Erythroblast (primary cell): ENCODE results near the gene FUT8.
A peak's percentile ranks its signal among the peaks of the same experiment; 100 is the strongest.

Experiments used
- DNase-seq, 2 experiments: peaks; one replicate each; lab custom pipeline; 2025; lab: John Stamatoyannopoulos, UW
- GATA1 ChIP-seq: IDR thresholded peaks from 2 replicates; pipeline ENCODE4 v1.6.1; 2011; ENCODE audit warnings: low read depth, mild to moderate bottlenecking, control low read depth, low read length, moderate library complexity
- POLR2A ChIP-seq: IDR thresholded peaks from 2 replicates; pipeline ENCODE4 v1.6.1; 2011; ENCODE audit warnings: mild to moderate bottlenecking, low read length

FUT8 gene

DNA sequence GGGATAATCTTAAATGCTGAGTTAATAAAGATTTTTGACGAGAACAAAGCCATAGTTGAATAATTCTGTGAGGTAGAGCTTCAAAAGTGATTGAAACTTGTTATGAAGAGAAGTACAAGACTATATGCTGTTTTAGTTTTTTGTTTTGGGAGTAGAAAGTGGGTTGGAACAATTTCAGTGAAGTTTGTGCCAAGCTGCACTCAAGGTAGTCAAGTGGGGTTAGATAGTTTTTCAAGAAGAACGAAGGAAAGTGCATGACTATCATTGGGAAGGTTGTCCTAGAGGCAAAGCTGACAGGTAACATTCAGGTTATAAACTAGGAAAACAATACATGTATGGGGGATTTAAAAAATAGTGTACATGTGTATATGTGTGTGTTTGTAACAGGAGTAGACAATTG is 16.2 kb downstream of the FUT8 start:
- no peak for DNase-seq
- TF ChIP-seq POLR2A: no peak
- TF ChIP-seq GATA1: no peak

GRCh38 chr14:65429757-65430156 is 17.2 kb downstream of the FUT8 start:
- TF ChIP-seq GATA1 (no peak), POLR2A (no peak)
- peak in 1 of 2 experiments; percentile 19 for DNase-seq

DNA sequence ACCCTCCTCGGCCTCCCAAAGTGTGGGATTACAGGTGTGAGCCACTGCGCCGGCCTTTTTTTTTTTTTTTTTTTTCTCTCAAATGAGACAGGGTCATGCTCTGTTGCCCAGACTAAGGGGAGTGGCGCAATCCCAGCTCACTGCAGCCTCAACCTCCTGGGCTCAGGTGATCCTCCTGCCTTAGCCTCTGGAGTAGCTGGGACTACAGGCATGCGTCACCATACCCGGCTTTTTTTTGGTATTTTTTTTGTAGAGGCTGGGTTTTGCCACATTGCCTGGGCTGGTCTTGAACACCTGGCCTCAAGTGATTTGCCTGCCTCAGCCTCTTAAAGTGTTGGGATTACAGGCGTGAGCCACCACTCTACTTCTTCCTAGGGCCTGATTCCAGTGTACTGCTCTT is 18.7 kb downstream of the FUT8 start:
- no peak for DNase-seq
- TF ChIP-seq GATA1: no peak
- no peak for TF ChIP-seq POLR2A

DNA sequence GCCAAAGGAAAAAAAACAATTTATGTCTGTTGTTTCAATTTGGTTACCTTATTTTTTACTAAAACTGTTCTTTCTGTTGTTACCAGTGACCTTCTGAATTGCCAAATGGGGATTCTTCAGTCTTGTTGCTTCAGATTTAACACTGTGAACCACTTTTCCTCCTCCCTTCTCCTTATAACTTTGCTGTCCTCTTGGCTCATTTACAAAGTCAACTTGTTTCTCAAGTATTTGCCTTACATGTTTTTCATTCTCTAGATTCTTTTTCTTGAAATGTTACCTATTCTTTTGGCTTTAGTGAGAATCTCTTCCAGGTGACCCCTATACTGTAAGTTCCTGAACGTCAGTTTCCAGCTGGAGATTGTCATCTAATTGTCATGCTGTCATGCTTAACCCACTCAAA is 19.4 kb downstream of the FUT8 start:
- peak in 1 of 2 experiments; percentile 18 for DNase-seq
- no peak for TF ChIP-seq GATA1
- no peak for TF ChIP-seq POLR2A

GRCh38 chr14:65432361-65432948 is 19.9 kb downstream of the FUT8 start:
- DNase-seq: no peak

DNA sequence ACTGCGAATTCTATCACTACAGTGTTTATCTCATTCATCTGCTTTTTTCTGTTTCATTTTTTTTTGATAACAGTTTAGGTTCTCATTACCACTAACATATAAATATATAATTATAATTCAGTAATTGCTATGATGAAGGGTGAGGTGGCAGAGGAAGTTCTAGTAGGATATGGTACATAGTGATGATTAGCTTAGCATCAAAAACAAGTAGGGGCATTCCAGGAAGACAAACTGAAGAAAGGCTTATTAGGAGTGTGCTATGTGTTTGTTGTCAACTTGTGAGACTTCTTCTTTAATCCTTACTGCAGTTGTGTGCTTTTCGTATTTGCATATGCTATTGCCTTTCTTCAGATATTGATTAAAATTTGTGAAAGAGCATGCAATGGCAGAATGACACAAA is 20.6 kb downstream of the FUT8 start:
- peak in 1 of 2 experiments; percentile 48 for DNase-seq
- TF ChIP-seq GATA1 (no peak), POLR2A (no peak)

More at GRCh38 chr14:65432361-65432948, 19.9 kb downstream of the FUT8 start:
- TF ChIP-seq POLR2A (no peak), GATA1 (no peak)

GRCh38 chr14:65433646-65434045 is 21.1 kb downstream of the FUT8 start:
- peak; percentile 55 to 59 for DNase-seq
- TF ChIP-seq POLR2A (peak; percentile 20), GATA1 (no peak)

- no peak for TF ChIP-seq GATA1
- TF ChIP-seq POLR2A: no peak
- DNase-seq: peak; percentile 55 to 69
These were observed 21.8 kb downstream of the FUT8 start for GRCh38 chr14:65434216-65434850.

DNA sequence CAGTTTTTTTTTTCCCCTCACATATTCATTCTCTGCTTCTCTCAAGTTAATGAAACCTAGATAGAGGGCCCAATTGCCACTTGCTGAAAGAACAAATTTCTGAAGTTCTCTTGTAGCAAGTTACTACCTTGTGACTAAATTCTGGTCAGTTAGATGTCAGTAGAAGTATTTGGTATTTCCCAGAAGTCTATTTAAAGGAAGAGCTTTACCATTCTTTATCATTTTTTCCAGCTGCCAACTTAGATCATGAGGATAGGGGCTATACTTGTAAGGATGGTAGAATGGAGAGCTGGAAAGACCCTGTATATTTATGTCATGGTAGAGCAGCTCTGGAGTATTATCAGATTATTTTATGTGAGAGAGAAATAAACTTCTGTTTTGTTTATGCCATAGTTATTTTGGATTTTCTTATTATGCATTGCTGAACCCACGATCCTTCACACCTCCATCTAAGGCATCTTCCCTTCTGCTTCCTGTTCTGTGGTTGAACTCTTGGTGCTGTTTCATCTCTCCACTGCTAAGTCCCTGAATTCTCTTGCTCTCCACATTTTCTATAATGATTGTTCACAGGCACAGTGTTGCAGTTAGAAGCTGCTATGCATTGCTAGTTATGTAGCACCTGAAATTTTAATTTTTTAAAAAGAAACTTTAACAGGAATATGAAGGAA is 25.9 kb downstream of the FUT8 start:
- TF ChIP-seq GATA1 (no peak), POLR2A (peak; percentile 36)
- DNase-seq: peak; percentile 57 to 76

- TF ChIP-seq GATA1 (no peak), POLR2A (no peak)
- DNase-seq: peak in 1 of 2 experiments; percentile 42
These were observed 26.6 kb downstream of the FUT8 start for GRCh38 chr14:65439117-65439516.

DNA sequence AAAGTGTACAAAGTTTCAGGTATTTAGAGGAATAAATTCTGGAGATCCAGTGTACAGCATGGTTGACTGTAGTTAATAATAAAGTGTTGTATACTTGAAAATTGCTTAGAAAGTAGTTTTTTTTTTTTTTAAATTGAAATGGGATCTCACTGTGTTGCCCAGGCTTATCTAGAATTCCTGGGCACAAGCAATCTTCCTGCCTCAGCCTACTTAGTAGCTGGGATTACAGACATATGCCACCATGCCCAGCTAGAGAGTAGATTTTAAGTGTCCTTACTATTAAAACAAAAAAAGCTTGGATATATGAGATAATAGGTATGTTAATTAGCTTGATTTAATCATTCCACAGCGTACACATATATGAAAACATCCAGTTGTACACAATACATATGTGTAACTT is 27.7 kb downstream of the FUT8 start:
- TF ChIP-seq GATA1 (no peak), POLR2A (no peak)
- no peak for DNase-seq

DNA sequence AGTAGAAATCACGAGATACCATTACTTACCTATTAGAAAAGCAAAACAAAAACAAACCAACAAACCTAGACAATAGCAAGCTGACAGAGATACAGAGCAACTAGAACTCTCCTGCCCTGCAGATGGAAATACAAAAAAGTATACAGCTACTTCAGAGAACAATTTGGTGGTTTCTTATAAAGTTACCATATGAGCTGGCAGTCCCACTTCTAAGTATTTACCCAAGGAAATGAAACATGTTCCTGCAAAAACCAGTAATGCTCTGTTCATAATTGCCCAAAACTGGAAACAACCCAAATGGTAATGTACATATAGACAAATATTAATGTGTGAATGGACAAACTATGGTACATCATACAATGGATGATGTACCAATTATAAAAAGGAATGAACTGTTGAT is 31.7 kb downstream of the FUT8 start:
- no peak for DNase-seq
- TF ChIP-seq POLR2A (no peak), GATA1 (no peak)

GRCh38 chr14:65446159-65446558 is 33.6 kb downstream of the FUT8 start:
- DNase-seq: no peak
- TF ChIP-seq GATA1: no peak
- no peak for TF ChIP-seq POLR2A

DNA sequence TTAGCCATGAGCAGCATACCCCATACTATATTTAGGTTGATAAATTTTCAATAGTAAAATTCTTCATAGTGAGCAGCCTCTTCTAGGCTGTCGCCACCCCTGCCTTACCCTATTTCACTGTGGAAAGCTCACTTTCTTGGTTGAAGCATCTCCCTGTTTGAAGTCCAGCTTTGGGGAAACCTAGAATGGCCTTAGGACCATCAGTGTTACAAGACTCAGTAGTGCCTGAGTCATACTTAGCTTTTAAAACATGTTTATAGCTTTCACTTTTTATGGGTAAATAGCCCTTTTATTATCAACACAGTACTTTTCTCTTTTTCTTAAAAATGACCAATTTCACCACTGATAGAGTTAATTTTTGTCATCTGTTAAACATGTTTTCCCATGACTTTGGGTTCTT is 37.1 kb downstream of the FUT8 start:
- TF ChIP-seq GATA1 (no peak), POLR2A (no peak)
- DNase-seq: no peak
